EL (cell line): ENCODE measurements around the gene BSX.

ENCODE experiments used
- DNase-seq: peaks from one replicate; pipeline ENCODE4 v3.0.0-alpha.2; 2016

BSX gene

DNA sequence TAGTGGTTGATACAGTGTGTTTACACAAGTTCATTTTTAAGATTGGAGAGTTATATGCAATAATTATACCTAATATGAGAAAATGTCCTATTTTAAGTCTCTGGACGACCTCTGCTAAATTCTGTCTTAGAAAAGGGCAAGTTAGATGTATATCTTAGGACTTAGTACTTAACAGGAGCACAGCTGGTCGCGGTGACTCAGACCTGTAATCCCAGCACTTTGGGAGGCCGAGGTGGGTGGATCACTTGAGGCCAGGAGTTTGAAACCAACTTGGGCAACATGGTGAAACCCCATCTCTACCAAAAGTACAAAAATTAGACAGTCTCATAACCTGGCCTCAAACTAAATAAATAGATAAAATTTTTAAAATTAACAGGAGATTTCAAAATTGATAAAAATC, 27.2 kb downstream of the BSX start:
- no peak for DNase-seq

DNA sequence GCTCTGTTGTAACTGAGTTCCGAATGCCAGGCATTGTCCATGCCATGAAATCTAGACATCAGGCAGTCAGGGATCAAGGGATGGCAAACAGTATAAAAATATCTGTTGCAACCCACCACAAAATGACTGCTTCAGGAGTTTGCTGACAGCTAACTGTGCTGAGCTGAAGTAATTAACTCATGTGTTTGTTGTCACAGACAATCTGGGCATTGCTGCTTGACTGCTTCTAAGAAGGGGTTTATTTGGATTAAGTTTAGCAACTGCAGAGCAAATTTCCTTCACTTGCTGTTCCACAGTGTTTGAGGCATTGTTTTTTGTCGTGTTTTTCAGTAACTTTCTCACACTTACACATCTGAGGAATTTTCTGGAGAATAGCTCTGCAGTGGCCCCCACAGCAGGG, 30.4 kb downstream of the BSX start:
- no peak for DNase-seq

- no peak for DNase-seq
Observed at GRCh38 chr11:122938557-122938956, 43.1 kb downstream of the BSX start.

GRCh38 chr11:122937983-122938382, 43.7 kb downstream of the BSX start:
- DNase-seq: no peak

DNA sequence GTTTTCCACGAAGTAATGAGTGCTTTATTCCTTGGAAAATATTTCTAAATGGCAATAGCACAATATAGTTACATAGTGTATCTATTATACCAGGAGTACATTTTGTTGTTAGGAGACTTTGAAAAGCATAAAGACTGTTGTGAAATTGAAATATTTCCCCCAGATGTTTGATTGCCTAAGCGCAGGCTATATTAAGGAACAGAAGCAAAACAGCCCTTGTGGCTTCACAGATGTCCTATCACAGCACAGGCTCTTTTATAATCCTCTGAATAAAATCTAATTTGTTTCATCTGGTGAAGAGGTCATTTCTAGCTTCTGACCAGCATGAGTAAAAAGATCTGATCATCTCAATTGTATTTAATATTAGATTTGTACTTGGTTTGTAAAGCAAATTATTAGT, 48.2 kb downstream of the BSX start:
- DNase-seq: no peak

DNA sequence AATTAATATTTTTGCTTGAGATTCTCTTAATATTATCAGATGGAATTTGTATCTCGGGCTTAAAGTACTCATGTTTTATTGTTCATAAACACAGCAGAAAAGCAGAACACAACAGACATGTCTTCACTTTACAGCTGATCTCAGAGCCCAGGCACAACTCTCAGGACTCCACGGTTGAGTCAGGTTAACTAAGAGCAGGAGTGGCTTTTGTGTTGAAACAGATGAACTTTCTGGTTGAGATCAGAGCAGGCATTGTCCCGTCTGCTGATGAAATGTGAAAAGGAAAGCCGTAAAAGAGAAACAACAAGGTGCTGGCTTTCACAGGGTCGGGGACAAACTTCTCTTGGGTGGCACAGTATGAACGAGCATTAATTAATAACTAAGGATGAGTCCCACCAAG, 50.1 kb downstream of the BSX start:
- DNase-seq: no peak
